ENCODE data around the gene DLGAP5.

DLGAP5 gene

GRCh38 chr14:55129428-55130195 lies 61.8 kb downstream of the DLGAP5 start:
- H3K9ac ChIP-seq, result no peak overlapping the region
- H3K4me1 ChIP-seq, result no peaks in the 10 kb centered on the region
- TF ChIP-seq CTCF (IDR thresholded peaks at IDR 0.05), result no peak
- H2AFZ ChIP-seq, result peak overlapping the region; percentile 91
- H3K36me3 ChIP-seq (ENCODE audit: control insufficient read depth, insufficient read depth, low read length), result no peaks in the 10 kb centered on the region
- peak overlapping the region; percentile 22 for H3K27ac ChIP-seq
- no peaks in the 10 kb centered on the region for H3K9me3 ChIP-seq (ENCODE audit: control insufficient read depth, low read length)
- peak overlapping the region; percentile 41 for H3K4me3 ChIP-seq (ENCODE audit: low read depth, low read length)
- no peaks in the 10 kb centered on the region for H3K27me3 ChIP-seq (ENCODE audit: control insufficient read depth, insufficient read depth, low read length)
- peak overlapping the region; percentile 70 for H3K4me2 ChIP-seq (ENCODE audit: low read length)
- peaks cover 2% of the 10 kb centered on the region for H3K79me2 ChIP-seq

- H3K4me1 ChIP-seq, result no peaks in the 10 kb centered on the region
- H3K4me3 ChIP-seq (ENCODE audit: low read depth, low read length), result peak within 1 kb of the TSS; percentile 41
- peak within 1 kb of the TSS; percentile 70 for H3K4me2 ChIP-seq (ENCODE audit: low read length)
- H3K36me3 ChIP-seq (ENCODE audit: control insufficient read depth, insufficient read depth, low read length), result no peaks in the 10 kb centered on the region
- no peak within 1 kb of the TSS for H3K9ac ChIP-seq
- H3K9me3 ChIP-seq (ENCODE audit: control insufficient read depth, low read length), result no peaks in the 10 kb centered on the region
- TF ChIP-seq CTCF (IDR thresholded peaks at IDR 0.05), result no peak
- no peaks in the 10 kb centered on the region for H3K27me3 ChIP-seq (ENCODE audit: control insufficient read depth, insufficient read depth, low read length)
- H3K79me2 ChIP-seq, result no peaks in the 10 kb centered on the region
- H3K27ac ChIP-seq, result peak within 1 kb of the TSS; percentile 22
- H2AFZ ChIP-seq, result peak within 1 kb of the TSS; percentile 91
Measured at GRCh38 chr14:55129086-55129427, 62.3 kb downstream of the DLGAP5 start, which contains the start of gene LGALS3. LGALS3 (plus strand) TSS chr14:55129252; CDS start chr14:55137374, 8,122 bp downstream.

GRCh38 chr14:55128386-55129085 lies 62.8 kb downstream of the DLGAP5 start:
- Histone ChIP-seq H3K27me3 (ENCODE audit: control insufficient read depth, insufficient read depth, low read length) (no peaks in the 10 kb centered on the region), H3K4me3 (ENCODE audit: low read depth, low read length) (peak overlapping the region; percentile 36), H3K4me2 (ENCODE audit: low read length) (peak overlapping the region; percentile 70), H3K36me3 (ENCODE audit: control insufficient read depth, insufficient read depth, low read length) (no peaks in the 10 kb centered on the region), H3K4me1 (no peaks in the 10 kb centered on the region), H2AFZ (peak overlapping the region; percentile 85), H3K27ac (no peak overlapping the region), H3K9ac (no peak overlapping the region), H3K9me3 (ENCODE audit: control insufficient read depth, low read length) (no peaks in the 10 kb centered on the region), H3K79me2 (no peaks in the 10 kb centered on the region)
- no peak for TF ChIP-seq CTCF (IDR thresholded peaks at IDR 0.05)

GRCh38 chr14:55127460-55127951 lies 63.9 kb downstream of the DLGAP5 start:
- Histone ChIP-seq H3K4me1 (peaks cover 5% of the 10 kb centered on the region), H3K79me2 (no peaks in the 10 kb centered on the region), H3K4me3 (ENCODE audit: low read depth, low read length) (no peak overlapping the region), H3K36me3 (ENCODE audit: control insufficient read depth, insufficient read depth, low read length) (no peaks in the 10 kb centered on the region), H3K4me2 (ENCODE audit: low read length) (no peak overlapping the region), H2AFZ (no peak overlapping the region), H3K9ac (no peak overlapping the region), H3K9me3 (ENCODE audit: control insufficient read depth, low read length) (no peaks in the 10 kb centered on the region), H3K27ac (no peak overlapping the region), H3K27me3 (ENCODE audit: control insufficient read depth, insufficient read depth, low read length) (no peaks in the 10 kb centered on the region)
- no peak for TF ChIP-seq CTCF (IDR thresholded peaks at IDR 0.05)
